ENCODE data around the gene POLR3E.

Gene POLR3E

DNA sequence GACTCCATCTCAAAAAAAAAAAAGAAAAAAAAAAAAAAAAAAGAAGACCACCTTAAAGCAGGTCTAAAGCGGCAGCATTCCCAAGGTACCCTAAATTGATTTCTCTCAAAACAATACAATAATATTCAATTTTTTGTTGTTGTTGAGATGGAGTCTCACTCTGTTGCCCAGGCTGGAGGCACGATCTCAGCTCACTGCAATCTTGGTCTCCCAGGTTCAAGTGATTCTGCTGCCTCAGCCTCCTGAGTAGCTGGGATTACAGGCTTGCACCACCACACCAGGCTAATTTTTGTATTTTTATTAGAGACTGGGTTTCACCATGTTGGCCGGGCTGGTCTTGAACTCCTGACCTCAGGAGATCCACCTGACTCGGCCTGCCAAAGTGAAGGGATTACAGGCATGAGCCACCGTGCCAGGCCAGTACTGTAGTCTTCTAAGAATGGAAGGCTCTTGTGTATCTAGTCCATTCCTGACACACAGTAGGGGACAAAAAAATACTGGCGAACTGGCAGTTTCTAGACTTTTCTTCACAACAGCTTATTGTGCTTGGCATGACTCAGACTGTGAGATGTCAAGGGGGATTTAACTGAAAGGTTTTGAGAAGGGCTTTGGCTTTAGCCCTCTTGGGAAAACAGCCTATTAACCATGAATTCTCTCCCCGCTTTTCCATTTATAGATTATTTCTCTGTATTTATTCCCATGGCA is 59.9 kb downstream of the POLR3E start (continued):
- TF ChIP-seq TSHZ2 (CRISPR knock-in tag; IDR thresholded peaks at IDR 0.05) (no peak), GLIS3 (CRISPR knock-in tag; IDR thresholded peaks at IDR 0.05) (no peak), ISL1 (CRISPR knock-in tag; IDR thresholded peaks at IDR 0.05) (no peak), PPARA (CRISPR knock-in tag; IDR thresholded peaks at IDR 0.05; ENCODE audit: borderline replicate concordance) (no peak), ZNF8 (CRISPR knock-in tag; IDR thresholded peaks at IDR 0.05) (no peak), ZNF70 (CRISPR knock-in tag; IDR thresholded peaks at IDR 0.05) (no peak), ZNF565 (CRISPR knock-in tag; conservative IDR thresholded peaks at IDR 0.05; ENCODE audit: low read depth) (no peak), RARB (CRISPR knock-in tag; IDR thresholded peaks at IDR 0.05) (no peak)

- ATAC-seq: no peak
- TF ChIP-seq ZC3H10 (CRISPR knock-in tag; IDR thresholded peaks at IDR 0.05): no peak
- no peak for TF ChIP-seq TSHZ2 (CRISPR knock-in tag; IDR thresholded peaks at IDR 0.05)
- TF ChIP-seq POU6F1 (CRISPR knock-in tag; IDR thresholded peaks at IDR 0.05; ENCODE audit: borderline replicate concordance, low read depth): no peak
- TF ChIP-seq ZNF8 (CRISPR knock-in tag; IDR thresholded peaks at IDR 0.05): no peak
- TF ChIP-seq ZNF70 (CRISPR knock-in tag; IDR thresholded peaks at IDR 0.05): no peak
- TF ChIP-seq, protein P1, sequence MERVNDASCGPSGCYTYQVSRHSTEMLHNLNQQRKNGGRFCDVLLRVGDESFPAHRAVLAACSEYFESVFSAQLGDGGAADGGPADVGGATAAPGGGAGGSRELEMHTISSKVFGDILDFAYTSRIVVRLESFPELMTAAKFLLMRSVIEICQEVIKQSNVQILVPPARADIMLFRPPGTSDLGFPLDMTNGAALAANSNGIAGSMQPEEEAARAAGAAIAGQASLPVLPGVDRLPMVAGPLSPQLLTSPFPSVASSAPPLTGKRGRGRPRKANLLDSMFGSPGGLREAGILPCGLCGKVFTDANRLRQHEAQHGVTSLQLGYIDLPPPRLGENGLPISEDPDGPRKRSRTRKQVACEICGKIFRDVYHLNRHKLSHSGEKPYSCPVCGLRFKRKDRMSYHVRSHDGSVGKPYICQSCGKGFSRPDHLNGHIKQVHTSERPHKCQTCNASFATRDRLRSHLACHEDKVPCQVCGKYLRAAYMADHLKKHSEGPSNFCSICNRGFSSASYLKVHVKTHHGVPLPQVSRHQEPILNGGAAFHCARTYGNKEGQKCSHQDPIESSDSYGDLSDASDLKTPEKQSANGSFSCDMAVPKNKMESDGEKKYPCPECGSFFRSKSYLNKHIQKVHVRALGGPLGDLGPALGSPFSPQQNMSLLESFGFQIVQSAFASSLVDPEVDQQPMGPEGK (CRISPR knock-in tag; IDR thresholded peaks at IDR 0.05; ENCODE audit: borderline replicate concordance): no peak
- TF ChIP-seq ISL1 (CRISPR knock-in tag; IDR thresholded peaks at IDR 0.05): no peak
- no peak for TF ChIP-seq PPARA (CRISPR knock-in tag; IDR thresholded peaks at IDR 0.05; ENCODE audit: borderline replicate concordance)
- TF ChIP-seq SNAI2 (CRISPR knock-in tag; IDR thresholded peaks at IDR 0.05): no peak
- no peak for TF ChIP-seq CSDC2 (CRISPR knock-in tag; IDR thresholded peaks at IDR 0.05)
- no peak for TF ChIP-seq OSR1 (CRISPR knock-in tag; IDR thresholded peaks at IDR 0.05)
- TF ChIP-seq ZFP30 (CRISPR knock-in tag; IDR thresholded peaks at IDR 0.05): no peak
Measured at GRCh38 chr16:22357635-22357971, 60.4 kb downstream of the POLR3E start.

GRCh38 chr16:22358000-22358399 is 60.8 kb downstream of the POLR3E start:
- TF ChIP-seq ZNF565 (CRISPR knock-in tag; conservative IDR thresholded peaks at IDR 0.05; ENCODE audit: low read depth) (no peak), ESRRG (CRISPR knock-in tag; IDR thresholded peaks at IDR 0.05) (no peak), ZNF8 (CRISPR knock-in tag; IDR thresholded peaks at IDR 0.05) (no peak), SNAI2 (CRISPR knock-in tag; IDR thresholded peaks at IDR 0.05) (no peak), GLIS3 (CRISPR knock-in tag; IDR thresholded peaks at IDR 0.05) (no peak), RARB (CRISPR knock-in tag; IDR thresholded peaks at IDR 0.05) (no peak), ZNF70 (CRISPR knock-in tag; IDR thresholded peaks at IDR 0.05) (no peak), CREB5 (CRISPR knock-in tag; IDR thresholded peaks at IDR 0.05; ENCODE audit: low read depth) (no peak)
- TF ChIP-seq, protein P2, sequence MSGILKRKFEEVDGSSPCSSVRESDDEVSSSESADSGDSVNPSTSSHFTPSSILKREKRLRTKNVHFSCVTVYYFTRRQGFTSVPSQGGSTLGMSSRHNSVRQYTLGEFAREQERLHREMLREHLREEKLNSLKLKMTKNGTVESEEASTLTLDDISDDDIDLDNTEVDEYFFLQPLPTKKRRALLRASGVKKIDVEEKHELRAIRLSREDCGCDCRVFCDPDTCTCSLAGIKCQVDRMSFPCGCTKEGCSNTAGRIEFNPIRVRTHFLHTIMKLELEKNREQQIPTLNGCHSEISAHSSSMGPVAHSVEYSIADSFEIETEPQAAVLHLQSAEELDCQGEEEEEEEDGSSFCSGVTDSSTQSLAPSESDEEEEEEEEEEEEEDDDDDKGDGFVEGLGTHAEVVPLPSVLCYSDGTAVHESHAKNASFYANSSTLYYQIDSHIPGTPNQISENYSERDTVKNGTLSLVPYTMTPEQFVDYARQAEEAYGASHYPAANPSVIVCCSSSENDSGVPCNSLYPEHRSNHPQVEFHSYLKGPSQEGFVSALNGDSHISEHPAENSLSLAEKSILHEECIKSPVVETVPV (CRISPR knock-in tag; IDR thresholded peaks at IDR 0.05): no peak
- no peak for ATAC-seq
